Measurements from ENCODE around the gene HYCC2. TPM values are rescaled to one million over a fixed set of nuclear protein-coding genes. Genes with fewer than 3 reads are reported as not detected.
A peak's percentile ranks its signal among the peaks of the same experiment; 100 is the strongest.

Gene HYCC2
- total and polyA plus RNA-seq, 2 of the 8 experiments (the other 6 are each of a cell fraction or from before 2014, with no cell fraction given), result 0.86 to 8.0 TPM

- CTCF ChIA-PET (ENCODE audit: partially characterized antibody), result interaction anchor here (1.1 to 3.6 kb wide), 2 partner anchors 37 to 52 kb away, joined by 3 to 10 read pairs; no protein-coding TSS in a partner anchor
- TF ChIP-seq TAF1 (IDR thresholded peaks at IDR 0.05; ENCODE audit: low read depth, low read length) (no peak), ATF2 (IDR thresholded peaks at IDR 0.05; ENCODE audit: low read length) (no peak), RNF2 (IDR thresholded peaks at IDR 0.05; ENCODE audit: borderline replicate concordance, low read depth, low read length, missing control alignments, poor library complexity, severe bottlenecking) (no peak), CEBPB (IDR thresholded peaks at IDR 0.05; ENCODE audit: low read depth, low read length) (no peak), POLR2A (IDR thresholded peaks at IDR 0.05; ENCODE audit: control extremely low read depth in 1 of 2, low read depth in 2 of 2, low read length in 2 of 2) (no peak), SAP30 (IDR thresholded peaks at IDR 0.05; ENCODE audit: insufficient read depth, insufficient replicate concordance, low read length) (no peak), KDM4A (IDR thresholded peaks at IDR 0.05; ENCODE audit: low read depth, low read length, severe bottlenecking) (no peak)
- TF ChIP-seq, protein P1, sequence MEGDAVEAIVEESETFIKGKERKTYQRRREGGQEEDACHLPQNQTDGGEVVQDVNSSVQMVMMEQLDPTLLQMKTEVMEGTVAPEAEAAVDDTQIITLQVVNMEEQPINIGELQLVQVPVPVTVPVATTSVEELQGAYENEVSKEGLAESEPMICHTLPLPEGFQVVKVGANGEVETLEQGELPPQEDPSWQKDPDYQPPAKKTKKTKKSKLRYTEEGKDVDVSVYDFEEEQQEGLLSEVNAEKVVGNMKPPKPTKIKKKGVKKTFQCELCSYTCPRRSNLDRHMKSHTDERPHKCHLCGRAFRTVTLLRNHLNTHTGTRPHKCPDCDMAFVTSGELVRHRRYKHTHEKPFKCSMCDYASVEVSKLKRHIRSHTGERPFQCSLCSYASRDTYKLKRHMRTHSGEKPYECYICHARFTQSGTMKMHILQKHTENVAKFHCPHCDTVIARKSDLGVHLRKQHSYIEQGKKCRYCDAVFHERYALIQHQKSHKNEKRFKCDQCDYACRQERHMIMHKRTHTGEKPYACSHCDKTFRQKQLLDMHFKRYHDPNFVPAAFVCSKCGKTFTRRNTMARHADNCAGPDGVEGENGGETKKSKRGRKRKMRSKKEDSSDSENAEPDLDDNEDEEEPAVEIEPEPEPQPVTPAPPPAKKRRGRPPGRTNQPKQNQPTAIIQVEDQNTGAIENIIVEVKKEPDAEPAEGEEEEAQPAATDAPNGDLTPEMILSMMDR (IDR thresholded peaks at IDR 0.05; ENCODE audit: control extremely low read depth in 1 of 3, insufficient read depth in 1 of 3, low read depth in 1 of 3, low read length in 3 of 3), result no peak
- TF ChIP-seq, protein P2, sequence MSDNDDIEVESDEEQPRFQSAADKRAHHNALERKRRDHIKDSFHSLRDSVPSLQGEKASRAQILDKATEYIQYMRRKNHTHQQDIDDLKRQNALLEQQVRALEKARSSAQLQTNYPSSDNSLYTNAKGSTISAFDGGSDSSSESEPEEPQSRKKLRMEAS (IDR thresholded peaks at IDR 0.05), result no peak
These were observed 34.3 kb upstream of the HYCC2 start for GRCh38 chr2:201105759-201106158.

More at GRCh38 chr2:201105759-201106158, 34.3 kb upstream of the HYCC2 start:
- H3K9me3 ChIP-seq (ENCODE audit: insufficient read depth in 2 of 2, low read depth in 1 of 2, low read length in 1 of 2), result no peaks in the 10 kb centered on the region
- no peaks in the 10 kb centered on the region for H3K4me1 ChIP-seq (replicated peaks in 1 of 4; ENCODE audit: control insufficient read depth in 3 of 4, insufficient read depth in 4 of 4, low read length in 3 of 4)
- no peak overlapping the region for H3K4me2 ChIP-seq (ENCODE audit: insufficient read depth in 1 of 2, low read depth in 2 of 2, low read length in 2 of 2)
- FAIRE-seq, result no peak
- no peak overlapping the region for H3K9ac ChIP-seq (replicated peaks in 1 of 4; ENCODE audit: extremely low read depth in 1 of 4, low read depth in 3 of 4, low read length in 3 of 4)
- no peak overlapping the region for H4K91ac ChIP-seq (replicated peaks; ENCODE audit: insufficient read length, low read length)
- no peak overlapping the region for H2AFZ ChIP-seq (ENCODE audit: low read length)
- no peak overlapping the region for H4K5ac ChIP-seq (ENCODE audit: insufficient read length, low read depth, low read length)
- WGBS, 2 experiments (ENCODE audit: extremely low coverage in 1 of 2, insufficient coverage in 1 of 2, insufficient read length in 1 of 2, insufficient replicate concordance in 2 of 2, low coverage in 1 of 2, low lambda C conversion rate in 2 of 2, missing lambda C conversion rate in 1 of 2), result 90% methylated on average over 1 of the region's 1 CpG; no CpG with 5 or more reads in 1 of the 2 experiments
- POLR2A ChIA-PET (ENCODE audit: partially characterized antibody), result interaction anchor here (2.0 kb wide), 1 partner anchor 10 kb away, joined by 7 read pairs; the partner anchor contains the start of gene CFLAR
- H3K36me3 ChIP-seq (ENCODE audit: control insufficient read depth in 2 of 4, insufficient read depth in 4 of 4, low read length in 3 of 4), result no peaks in the 10 kb centered on the region
- H3K4me3 ChIP-seq (ENCODE audit: extremely low read depth in 1 of 4, insufficient read depth in 2 of 4, low read depth in 3 of 4, low read length in 4 of 4), result no peak overlapping the region
- no peak overlapping the region for H2BK20ac ChIP-seq (ENCODE audit: low read length)
- no peak overlapping the region for H3K4ac ChIP-seq (replicated peaks; ENCODE audit: insufficient read length, low read depth, low read length)
- no peak overlapping the region for H3K18ac ChIP-seq (ENCODE audit: extremely low read depth, low read length)
- H4K8ac ChIP-seq (ENCODE audit: extremely low read depth, insufficient read depth, low read length), result no peak overlapping the region
- no peaks in the 10 kb centered on the region for H3K79me2 ChIP-seq (ENCODE audit: control insufficient read depth in 1 of 2, insufficient read depth in 2 of 2, low read length in 2 of 2)
- no peak for DNase-seq (ENCODE audit: low read depth in 1 of 2, low spot score in 2 of 2)
- peak overlapping the region; percentile 77 for H3K56ac ChIP-seq (replicated peaks; ENCODE audit: insufficient read length, low read depth, low read length)
- H3K27ac ChIP-seq (ENCODE audit: low read depth, low read length), result no peak overlapping the region
- H2BK120ac ChIP-seq (replicated peaks; ENCODE audit: low read depth, low read length), result no peak overlapping the region
- H3K14ac ChIP-seq (ENCODE audit: insufficient read length), result no peak overlapping the region
- H3K79me1 ChIP-seq (ENCODE audit: low read depth, low read length), result no peaks in the 10 kb centered on the region
- no peaks in the 10 kb centered on the region for H4K20me1 ChIP-seq (replicated peaks in 1 of 2; ENCODE audit: control insufficient read depth in 1 of 2, insufficient read depth in 2 of 2, low read length in 2 of 2)
- no peak overlapping the region for H2BK12ac ChIP-seq (ENCODE audit: low read depth, low read length)
- peaks cover 2% of the 10 kb centered on the region; the same call in 1 of the 2 replicates for H3K23me2 ChIP-seq (ENCODE audit: low read depth, low read length)
- no peaks in the 10 kb centered on the region for H3K27me3 ChIP-seq (replicated peaks in 1 of 4; ENCODE audit: control insufficient read depth in 3 of 4, extremely low read depth in 1 of 4, insufficient read depth in 3 of 4, low read length in 3 of 4)
- H2BK15ac ChIP-seq (ENCODE audit: low read length), result no peak overlapping the region
- H2AK5ac ChIP-seq (ENCODE audit: low read depth, low read length), result no peak overlapping the region
- no peak overlapping the region for H2BK5ac ChIP-seq (ENCODE audit: low read depth, low read length)
- H3K23ac ChIP-seq (ENCODE audit: insufficient read length), result no peak overlapping the region

Data from H1 (cell line).